OCI-LY3 (cell line): ENCODE measurements around the gene SART1.

Experiments
- H2AFZ ChIP-seq: fragments of 200-600, 300-600 bp; shearing (Covaris generic); 2 replicates; pipeline ENCODE4 v1.6.0; 2014; ENCODE audit warnings: antibody characterized with exemption, low read depth, low read length
- H3K27ac ChIP-seq: fragments of 200-600, 300-600 bp; sonication (generic); 2 replicates; pipeline ENCODE4 v1.5.1; 2014; ENCODE audit warnings: mild to moderate bottlenecking, low read length, moderate library complexity, mixed read lengths
- H3K27me3 ChIP-seq: fragments of 200-600, 300-600 bp; sonication (generic); 2 replicates; pipeline ENCODE4 v1.6.1; 2014; ENCODE audit warnings: low read depth, low read length, mixed read lengths
- H3K36me3 ChIP-seq: fragments of 200-600, 300-600 bp; sonication (generic); replicated peaks from 2 replicates; pipeline ENCODE3; 2014; ENCODE audit warnings: low read depth, low read length, mixed read lengths
- H3K4me1 ChIP-seq: fragments of 300-600, 200-600 bp; sonication (generic); 2 replicates; pipeline ENCODE4 v1.6.1; 2014; ENCODE audit warnings: low read length, mixed read lengths
- H3K4me2 ChIP-seq: fragments of 200-600, 300-600 bp; sonication (generic); 2 replicates; pipeline ENCODE4 v1.6.1; 2014; ENCODE audit warnings: low read length, mixed read lengths
- H3K4me3 ChIP-seq: fragments of 300-600, 200-600 bp; sonication (generic); 2 replicates; pipeline ENCODE4 v1.5.1; 2014; ENCODE audit warnings: antibody characterized with exemption, mild to moderate bottlenecking, low read length, moderate library complexity
- H3K79me2 ChIP-seq: fragments of 300-600, 200-600 bp; shearing (Covaris generic); 2 replicates; pipeline ENCODE4 v1.6.1; 2014; ENCODE audit warnings: mild to moderate bottlenecking, low read length, mixed read lengths
- H3K9ac ChIP-seq: fragments of 300-600, 200-600 bp; shearing (Covaris generic); 2 replicates; pipeline ENCODE4 v1.6.0; 2014; ENCODE audit warnings: mild to moderate bottlenecking, low read length, moderate library complexity
- H3K9me3 ChIP-seq: fragments of 200-600, 300-600 bp; shearing (Covaris generic); 2 replicates; pipeline ENCODE4 v1.6.1; 2014; ENCODE audit warnings: low read length, mixed read lengths; ENCODE audit not compliant: insufficient read depth
- H4K20me1 ChIP-seq: fragments of 200-600, 300-600 bp; sonication (generic); 2 replicates; pipeline ENCODE4 v1.6.1; 2016; ENCODE audit warnings: low read length, mixed read lengths; ENCODE audit not compliant: insufficient read depth
- EZH2phosphoT487 ChIP-seq: fragments of 200-600 bp; shearing (Covaris generic); IDR thresholded peaks from 2 replicates; pipeline ENCODE4 v1.6.1; 2018; ENCODE audit warnings: antibody characterized with exemption, mixed run types, low read depth
- TF ChIP-seq, protein P1 (sequence below): fragments of 200-600, 300-600 bp; sonication (generic); IDR thresholded peaks from 2 replicates; pipeline ENCODE4 v1.5.1; 2014; ENCODE audit warnings: antibody characterized with exemption, low read length, low read depth

SART1 gene

GRCh38 chr11:65944767-65945166, 16.8 kb upstream of the SART1 start:
- Histone ChIP-seq H4K20me1 (no peaks in the 10 kb centered on the region), H3K36me3 (no peaks in the 10 kb centered on the region), H3K4me2 (no peak overlapping the region), H3K4me3 (no peak overlapping the region), H3K9me3 (no peaks in the 10 kb centered on the region), H3K79me2 (no peaks in the 10 kb centered on the region), H3K4me1 (peaks cover 15% of the 10 kb centered on the region), H3K9ac (no peak overlapping the region), H3K27me3 (no peaks in the 10 kb centered on the region), H3K27ac (no peak overlapping the region), H2AFZ (no peak overlapping the region)
- TF ChIP-seq, protein P1, sequence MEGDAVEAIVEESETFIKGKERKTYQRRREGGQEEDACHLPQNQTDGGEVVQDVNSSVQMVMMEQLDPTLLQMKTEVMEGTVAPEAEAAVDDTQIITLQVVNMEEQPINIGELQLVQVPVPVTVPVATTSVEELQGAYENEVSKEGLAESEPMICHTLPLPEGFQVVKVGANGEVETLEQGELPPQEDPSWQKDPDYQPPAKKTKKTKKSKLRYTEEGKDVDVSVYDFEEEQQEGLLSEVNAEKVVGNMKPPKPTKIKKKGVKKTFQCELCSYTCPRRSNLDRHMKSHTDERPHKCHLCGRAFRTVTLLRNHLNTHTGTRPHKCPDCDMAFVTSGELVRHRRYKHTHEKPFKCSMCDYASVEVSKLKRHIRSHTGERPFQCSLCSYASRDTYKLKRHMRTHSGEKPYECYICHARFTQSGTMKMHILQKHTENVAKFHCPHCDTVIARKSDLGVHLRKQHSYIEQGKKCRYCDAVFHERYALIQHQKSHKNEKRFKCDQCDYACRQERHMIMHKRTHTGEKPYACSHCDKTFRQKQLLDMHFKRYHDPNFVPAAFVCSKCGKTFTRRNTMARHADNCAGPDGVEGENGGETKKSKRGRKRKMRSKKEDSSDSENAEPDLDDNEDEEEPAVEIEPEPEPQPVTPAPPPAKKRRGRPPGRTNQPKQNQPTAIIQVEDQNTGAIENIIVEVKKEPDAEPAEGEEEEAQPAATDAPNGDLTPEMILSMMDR: no peak
- TF ChIP-seq EZH2phosphoT487: no peak

DNA sequence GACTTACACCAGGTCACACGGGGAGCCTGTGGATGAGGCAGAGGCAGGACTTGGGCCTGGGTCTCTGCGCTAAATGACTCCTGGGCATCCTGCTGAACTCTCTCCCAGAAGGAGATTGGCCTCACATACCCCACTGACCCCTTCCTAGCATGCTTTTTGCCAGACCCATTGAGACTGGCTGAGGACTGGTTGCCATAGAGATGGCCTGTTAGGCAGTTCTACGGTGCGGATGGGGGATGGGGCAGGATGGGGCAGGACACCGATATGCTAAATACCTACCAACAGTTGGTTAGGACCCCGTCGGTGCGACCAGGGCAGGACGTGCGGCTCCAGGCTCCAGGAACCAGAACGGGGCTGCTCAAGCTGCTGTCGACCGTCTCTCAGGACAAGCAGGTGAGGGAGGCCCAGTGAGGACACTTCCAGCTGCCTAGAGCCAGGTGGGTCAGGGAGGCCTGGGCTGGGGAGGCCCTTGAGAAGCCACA, 16.1 kb upstream of the SART1 start, which contains the start of gene TSGA10IP:
Gene TSGA10IP (plus strand): TSS at position 51 of the 482 bp plus-strand sequence. CDS start 196 bp downstream, at position 247.
- TF ChIP-seq, protein P1: no peak
- no peak for TF ChIP-seq EZH2phosphoT487
- no peaks in the 10 kb centered on the region for H3K27me3 ChIP-seq
- H3K4me3 ChIP-seq: no peak within 1 kb of the TSS

DNA sequence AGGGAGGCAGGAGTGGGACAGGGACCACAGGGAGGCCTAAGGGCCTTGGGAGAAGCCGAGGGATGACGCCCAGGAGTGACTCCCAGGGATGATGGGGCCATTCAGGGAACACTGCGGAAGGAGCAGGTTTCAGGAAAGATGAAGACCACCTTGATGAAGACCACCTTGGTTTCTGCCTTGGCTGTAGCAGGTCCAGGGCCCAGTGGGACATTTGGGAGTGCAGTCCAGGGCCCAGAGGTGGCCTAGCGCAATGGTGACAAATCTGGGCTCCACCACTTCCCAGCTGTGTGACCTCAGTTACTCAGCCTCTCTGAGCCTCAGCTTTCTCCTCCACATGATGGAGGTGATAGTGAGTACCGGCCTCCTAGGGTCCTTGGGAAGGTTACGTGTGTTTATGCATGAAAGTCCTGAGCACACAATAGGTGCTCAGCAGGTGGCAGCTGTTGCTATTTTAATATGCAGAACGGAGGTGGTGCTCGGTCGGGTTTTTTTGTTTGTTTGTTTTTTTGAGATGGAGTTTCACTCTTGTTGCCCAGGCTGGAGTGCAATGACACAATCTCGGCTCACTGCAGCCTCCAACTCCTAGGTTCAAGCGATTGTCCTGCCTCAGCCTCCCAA, 15.5 kb upstream of the SART1 start:
- Histone ChIP-seq H3K4me2 (no peak overlapping the region), H3K36me3 (no peaks in the 10 kb centered on the region), H3K27ac (no peak overlapping the region), H3K9ac (no peak overlapping the region), H3K79me2 (no peaks in the 10 kb centered on the region), H3K4me3 (no peak overlapping the region), H4K20me1 (no peaks in the 10 kb centered on the region), H3K4me1 (peaks cover 10% of the 10 kb centered on the region), H2AFZ (no peak overlapping the region), H3K9me3 (no peaks in the 10 kb centered on the region), H3K27me3 (no peaks in the 10 kb centered on the region)
- TF ChIP-seq, protein P1: no peak
- no peak for TF ChIP-seq EZH2phosphoT487

More for the DNA sequence above, 16.1 kb upstream of the SART1 start, which contains the start of gene TSGA10IP:
- no peaks in the 10 kb centered on the region for H3K36me3 ChIP-seq
- no peak within 1 kb of the TSS for H3K4me2 ChIP-seq
- H3K27ac ChIP-seq: no peak within 1 kb of the TSS
- no peak within 1 kb of the TSS for H2AFZ ChIP-seq
- peaks cover 15% of the 10 kb centered on the region for H3K4me1 ChIP-seq
- no peak within 1 kb of the TSS for H3K9ac ChIP-seq
- H3K9me3 ChIP-seq: no peaks in the 10 kb centered on the region
- no peaks in the 10 kb centered on the region for H3K79me2 ChIP-seq
- H4K20me1 ChIP-seq: no peaks in the 10 kb centered on the region

- H2AFZ ChIP-seq: no peak overlapping the region
- H3K27ac ChIP-seq: no peak overlapping the region
- no peaks in the 10 kb centered on the region for H4K20me1 ChIP-seq
- no peaks in the 10 kb centered on the region for H3K36me3 ChIP-seq
- no peaks in the 10 kb centered on the region for H3K27me3 ChIP-seq
- no peaks in the 10 kb centered on the region for H3K9me3 ChIP-seq
- H3K4me3 ChIP-seq: no peak overlapping the region
- H3K4me1 ChIP-seq: peaks cover 4% of the 10 kb centered on the region
- TF ChIP-seq, protein P1: no peak
- no peak for TF ChIP-seq EZH2phosphoT487
- H3K4me2 ChIP-seq: no peak overlapping the region
- H3K9ac ChIP-seq: no peak overlapping the region
- no peaks in the 10 kb centered on the region for H3K79me2 ChIP-seq
These were observed 14.9 kb upstream of the SART1 start for GRCh38 chr11:65946655-65947054.
